Rectal smooth muscle tissue (tissue), 1 donor: ENCODE data around the gene CHP1.
A peak's percentile ranks its signal among the peaks of the same experiment; 100 is the strongest.

Experiments used
- H3K27ac ChIP-seq: one replicate; pipeline ENCODE4 v1.7.0; 2013; ENCODE audit warnings: low read depth, low read length, inconsistent platforms
- H3K27me3 ChIP-seq: one replicate; pipeline ENCODE4 v1.7.0; 2013; ENCODE audit warnings: low read length; ENCODE audit not compliant: control insufficient read depth, insufficient read depth
- H3K36me3 ChIP-seq: one replicate; pipeline ENCODE4 v1.7.0; 2013; ENCODE audit warnings: low read length; ENCODE audit not compliant: control insufficient read depth, insufficient read depth
- H3K4me1 ChIP-seq: one replicate; pipeline ENCODE4 v1.7.0; 2013; ENCODE audit warnings: low read length; ENCODE audit not compliant: control insufficient read depth, insufficient read depth
- H3K4me3 ChIP-seq: one replicate; pipeline ENCODE4 v1.7.0; 2013; ENCODE audit warnings: low read length
- H3K9ac ChIP-seq: one replicate; pipeline ENCODE4 v1.7.0; 2013; ENCODE audit warnings: low read length

CHP1 gene

DNA sequence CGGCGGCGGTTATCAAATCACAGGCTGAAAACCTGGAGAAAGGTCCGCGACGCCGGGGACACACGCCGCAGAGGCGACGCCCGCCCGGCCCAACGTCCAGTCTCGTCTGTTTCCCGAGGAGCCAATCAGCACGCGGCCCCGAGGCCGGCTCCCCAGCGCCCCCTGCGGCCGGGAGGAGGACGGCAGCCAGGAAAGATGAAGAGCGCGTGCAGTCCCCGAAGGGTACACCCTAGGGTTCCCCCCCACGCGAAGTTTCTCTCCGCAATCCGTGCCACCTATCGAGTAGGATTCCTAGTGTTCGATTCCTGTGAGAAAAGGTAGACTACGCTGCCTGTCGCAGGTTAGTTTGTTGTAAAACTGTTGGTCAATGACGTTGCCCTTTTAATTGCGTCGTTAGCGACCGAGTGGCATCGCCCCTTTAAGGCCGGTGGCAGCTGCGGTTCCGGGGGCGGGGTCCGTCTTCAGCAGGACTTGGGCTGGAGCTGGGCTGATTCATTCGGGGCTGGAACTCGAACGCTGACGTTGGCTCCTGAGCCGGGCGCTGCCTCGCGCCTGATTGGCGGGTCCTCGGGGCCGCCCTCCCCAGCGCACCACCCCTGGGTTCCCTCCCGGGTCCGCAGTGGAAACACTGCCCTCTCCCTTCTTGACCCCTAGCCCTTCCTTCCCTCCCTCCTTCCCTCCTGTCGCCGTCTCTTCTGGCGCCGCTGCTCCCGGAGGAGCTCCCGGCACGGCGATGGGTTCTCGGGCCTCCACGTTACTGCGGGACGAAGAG lies at the start of gene CHP1, which contains the start of gene EXD1:
TSS of gene CHP1 (plus strand) at position 619 of the 772 bp plus-strand sequence. CDS start at position 734, 115 bp downstream.
TSS of gene EXD1 (minus strand) at position 108 of the 772 bp plus-strand sequence. CDS start 4,182 bp downstream, outside the sequence.
- Histone ChIP-seq H3K4me1 (peaks cover 6% of the 10 kb centered on the region), H3K36me3 (no peaks in the 10 kb centered on the region), H3K4me3 (peak within 1 kb of the TSS; percentile 87), H3K27ac (peak within 1 kb of the TSS; percentile 93), H3K9ac (peak within 1 kb of the TSS; percentile 83), H3K27me3 (no peaks in the 10 kb centered on the region)

GRCh38 chr15:41182266-41182665 lies 48.8 kb upstream of the CHP1 start:
- no peaks in the 10 kb centered on the region for H3K4me1 ChIP-seq
- H3K9ac ChIP-seq = no peak overlapping the region
- peaks cover 1% of the 10 kb centered on the region for H3K27me3 ChIP-seq
- H3K4me3 ChIP-seq = no peak overlapping the region
- H3K36me3 ChIP-seq = no peaks in the 10 kb centered on the region
- no peak overlapping the region for H3K27ac ChIP-seq

DNA sequence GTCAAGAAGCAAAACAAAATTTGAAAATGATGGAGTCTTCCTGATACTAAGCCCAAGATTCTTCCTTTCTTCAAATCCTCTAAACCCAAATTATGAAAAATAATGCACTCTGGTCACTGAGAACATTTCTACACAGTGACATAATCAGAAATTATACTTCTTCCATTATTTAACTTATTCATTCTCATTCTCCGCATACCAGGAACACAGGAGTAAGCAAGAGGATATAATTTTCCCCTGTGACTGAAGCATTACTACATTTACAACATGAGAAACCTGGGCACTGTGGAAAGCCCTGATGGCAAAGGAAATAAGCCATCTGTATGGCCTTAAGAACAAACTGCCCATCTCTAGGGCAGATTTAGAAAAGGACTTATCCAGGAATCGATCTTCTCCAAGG lies 47.5 kb upstream of the CHP1 start:
- no peak overlapping the region for H3K9ac ChIP-seq
- peaks cover 1% of the 10 kb centered on the region for H3K27me3 ChIP-seq
- no peak overlapping the region for H3K27ac ChIP-seq
- no peak overlapping the region for H3K4me3 ChIP-seq
- no peaks in the 10 kb centered on the region for H3K4me1 ChIP-seq
- no peaks in the 10 kb centered on the region for H3K36me3 ChIP-seq

DNA sequence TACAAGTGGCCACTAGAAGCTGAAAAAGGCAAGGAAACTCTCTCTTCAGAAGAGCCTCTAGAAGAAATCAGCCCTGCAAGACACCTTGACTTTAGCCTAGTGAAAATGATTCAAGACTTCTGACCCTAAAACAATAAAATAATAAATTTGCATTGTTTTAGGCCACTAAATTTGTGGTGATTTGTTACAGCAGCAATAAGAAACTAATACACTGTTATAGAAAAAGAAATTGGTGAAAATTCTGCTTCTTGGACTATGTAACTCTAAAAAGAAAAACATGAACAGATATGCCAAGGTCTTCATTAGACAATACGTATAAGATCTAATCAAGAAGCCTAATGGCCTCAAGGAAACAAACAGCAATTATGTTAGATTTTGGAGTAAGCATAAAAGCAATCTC lies 36.6 kb upstream of the CHP1 start:
- Histone ChIP-seq H3K27me3 (no peaks in the 10 kb centered on the region), H3K4me1 (no peaks in the 10 kb centered on the region)

DNA sequence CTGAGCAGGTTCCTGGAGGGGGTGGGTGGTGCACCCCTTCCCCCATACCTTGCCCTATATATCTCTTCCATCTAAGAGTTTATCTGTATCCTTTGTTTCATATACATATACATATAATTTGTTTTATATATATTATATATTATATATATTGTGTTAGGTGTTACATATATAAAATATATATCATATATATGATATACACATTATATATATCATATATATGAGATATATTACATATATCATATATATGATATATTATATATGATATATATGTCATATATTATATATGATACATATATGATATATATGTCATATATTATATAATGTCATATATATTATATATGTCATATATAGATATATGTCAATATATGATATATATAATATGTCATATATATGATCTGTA lies 31.6 kb upstream of the CHP1 start:
- H3K9ac ChIP-seq = no peak overlapping the region

More for the DNA sequence above, 36.6 kb upstream of the CHP1 start:
- H3K4me3 ChIP-seq = no peak overlapping the region
- no peak overlapping the region for H3K27ac ChIP-seq
- no peaks in the 10 kb centered on the region for H3K36me3 ChIP-seq
- H3K9ac ChIP-seq = no peak overlapping the region

DNA sequence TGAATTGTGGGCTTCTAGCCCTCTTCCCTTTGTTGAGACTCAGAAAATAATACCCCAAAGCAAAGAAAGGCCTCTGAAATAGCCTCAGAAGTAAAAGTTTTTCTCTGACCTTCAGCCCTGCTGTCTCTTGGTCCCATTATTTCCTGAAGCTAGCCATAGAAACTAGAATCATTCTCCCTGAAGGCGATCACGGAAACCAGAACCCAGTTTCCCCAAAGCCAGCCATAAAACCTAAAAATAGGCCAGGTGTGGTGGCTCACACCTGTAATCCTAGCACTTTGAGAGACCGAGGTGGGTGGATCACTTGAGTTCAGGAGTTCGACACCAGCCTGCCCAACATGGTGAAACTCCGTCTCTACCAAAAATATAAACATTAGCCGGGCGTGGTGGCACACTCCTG lies 27.7 kb upstream of the CHP1 start:
- Histone ChIP-seq H3K27me3 (no peaks in the 10 kb centered on the region), H3K27ac (no peak overlapping the region), H3K4me3 (no peak overlapping the region), H3K36me3 (no peaks in the 10 kb centered on the region), H3K9ac (no peak overlapping the region), H3K4me1 (no peaks in the 10 kb centered on the region)

More for the DNA sequence above, 31.6 kb upstream of the CHP1 start:
- Histone ChIP-seq H3K27ac (no peak overlapping the region), H3K4me3 (no peak overlapping the region), H3K4me1 (no peaks in the 10 kb centered on the region), H3K36me3 (no peaks in the 10 kb centered on the region), H3K27me3 (no peaks in the 10 kb centered on the region)

DNA sequence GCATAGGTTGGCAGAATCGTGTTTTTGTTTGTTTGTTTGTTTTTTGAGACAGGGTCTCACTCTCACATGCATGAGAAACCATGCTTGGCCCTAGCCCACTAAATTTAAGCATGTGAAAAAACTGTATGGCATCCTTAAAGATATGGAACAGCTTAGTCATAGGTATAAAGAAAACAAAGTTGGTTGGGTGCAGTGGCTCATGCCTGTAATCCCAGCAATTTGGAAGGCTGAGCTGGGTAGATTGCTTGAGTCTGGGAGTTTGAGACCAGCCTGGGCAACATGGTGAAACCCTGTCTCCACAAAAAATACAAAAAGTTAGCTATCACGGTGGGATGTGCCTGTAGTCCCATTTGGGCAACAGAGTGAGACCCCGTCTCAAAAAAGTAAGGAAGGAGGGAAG lies 25.8 kb upstream of the CHP1 start:
- no peak overlapping the region for H3K9ac ChIP-seq
- no peaks in the 10 kb centered on the region for H3K36me3 ChIP-seq
- no peak overlapping the region for H3K4me3 ChIP-seq
- no peaks in the 10 kb centered on the region for H3K27me3 ChIP-seq
- no peaks in the 10 kb centered on the region for H3K4me1 ChIP-seq
- H3K27ac ChIP-seq = no peak overlapping the region

DNA sequence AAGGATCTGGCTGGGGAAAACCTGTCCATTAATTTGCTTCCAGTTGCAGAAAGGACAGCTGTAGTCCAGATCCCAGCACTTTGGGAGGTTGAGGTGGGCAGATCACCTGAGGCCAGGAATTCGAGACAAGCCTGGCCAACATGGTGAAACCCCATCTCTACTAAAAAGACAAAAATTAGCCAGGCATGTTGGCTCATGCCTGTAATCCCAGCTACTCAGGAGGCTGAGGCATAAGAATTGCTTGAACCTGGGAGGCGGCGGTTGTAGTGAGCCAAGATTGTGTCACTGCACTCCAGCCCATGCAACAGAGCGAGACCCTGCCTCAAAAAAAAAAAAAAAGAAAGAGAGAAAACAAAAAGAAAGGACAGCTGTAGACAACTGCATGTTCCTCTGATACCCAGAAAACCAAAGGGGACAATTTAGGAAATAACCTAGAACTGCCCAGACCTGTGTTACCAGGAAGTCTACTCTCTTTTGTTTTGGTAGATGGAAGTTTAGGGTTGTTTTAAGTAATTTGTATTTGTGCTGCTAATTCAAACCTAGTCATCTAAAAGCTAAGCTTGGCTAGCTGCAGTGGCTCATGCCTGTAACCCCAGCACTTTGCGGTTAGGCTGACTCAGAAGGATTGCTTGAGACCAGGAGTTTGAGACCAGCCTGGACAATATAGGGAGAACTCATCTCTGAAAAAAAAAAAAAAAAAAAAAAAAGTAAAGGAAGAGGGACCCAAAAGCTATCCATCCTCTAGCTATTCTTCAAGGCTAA lies 23.2 kb upstream of the CHP1 start:
- H3K36me3 ChIP-seq = no peaks in the 10 kb centered on the region
- H3K4me1 ChIP-seq = no peaks in the 10 kb centered on the region
- H3K9ac ChIP-seq = no peak overlapping the region
- no peak overlapping the region for H3K27ac ChIP-seq
- no peak overlapping the region for H3K4me3 ChIP-seq
- no peaks in the 10 kb centered on the region for H3K27me3 ChIP-seq

- Histone ChIP-seq H3K27me3 (no peaks in the 10 kb centered on the region), H3K4me3 (no peak overlapping the region), H3K9ac (no peak overlapping the region), H3K27ac (no peak overlapping the region), H3K4me1 (no peaks in the 10 kb centered on the region), H3K36me3 (no peaks in the 10 kb centered on the region)
These were observed 15.4 kb upstream of the CHP1 start for GRCh38 chr15:41215708-41216107.

DNA sequence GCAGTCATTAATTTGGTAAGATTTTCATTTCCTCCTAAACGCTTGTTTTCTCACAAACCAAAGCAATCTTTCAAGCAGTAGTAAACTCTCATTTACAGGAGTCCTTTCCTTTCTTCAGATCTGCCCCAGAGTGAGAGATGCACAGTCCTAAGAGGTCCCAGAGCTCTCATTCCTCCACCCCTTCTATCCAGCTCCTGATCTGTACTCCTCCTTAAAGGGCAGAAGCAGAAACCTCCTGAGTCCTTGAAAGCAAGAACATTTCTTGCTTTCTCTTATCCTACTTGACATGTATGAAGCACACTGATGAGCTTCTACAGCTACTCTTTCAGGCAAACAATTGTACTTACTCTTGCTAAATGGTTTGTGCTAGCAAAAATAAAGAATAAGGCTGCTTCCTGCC lies 12.2 kb upstream of the CHP1 start:
- H3K27ac ChIP-seq = no peak overlapping the region
- H3K4me1 ChIP-seq = no peaks in the 10 kb centered on the region
- no peaks in the 10 kb centered on the region for H3K36me3 ChIP-seq
- no peak overlapping the region for H3K9ac ChIP-seq
- H3K27me3 ChIP-seq = no peaks in the 10 kb centered on the region
- H3K4me3 ChIP-seq = no peak overlapping the region

DNA sequence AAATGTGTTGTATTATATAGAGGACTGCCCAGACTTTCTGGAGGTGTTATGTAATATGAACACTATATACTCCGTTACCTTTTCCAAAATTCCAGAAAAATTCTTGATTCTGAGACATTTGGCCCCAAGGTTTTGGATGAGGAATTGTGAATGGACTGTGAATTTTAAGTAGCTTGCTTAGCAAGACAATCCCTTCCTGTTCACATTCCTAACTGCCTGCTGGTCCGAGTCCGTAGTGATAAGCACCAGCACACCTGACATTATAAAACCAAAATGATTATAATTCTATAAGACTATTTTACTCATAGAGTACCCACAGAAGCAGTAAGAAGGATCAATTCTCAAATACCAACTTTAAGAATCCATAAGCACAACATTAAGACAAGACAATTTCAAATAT lies 11.7 kb upstream of the CHP1 start:
- Histone ChIP-seq H3K9ac (no peak overlapping the region), H3K27me3 (no peaks in the 10 kb centered on the region)

GRCh38 chr15:41230345-41230649 lies 771 bp upstream of the CHP1 start:
- H3K9ac ChIP-seq = no peak overlapping the region
- peak overlapping the region; percentile 54 for H3K4me3 ChIP-seq
- H3K27ac ChIP-seq = peak overlapping the region; percentile 65
- peaks cover 6% of the 10 kb centered on the region for H3K4me1 ChIP-seq
- no peaks in the 10 kb centered on the region for H3K27me3 ChIP-seq
- H3K36me3 ChIP-seq = no peaks in the 10 kb centered on the region

More for the DNA sequence above, 11.7 kb upstream of the CHP1 start:
- Histone ChIP-seq H3K36me3 (no peaks in the 10 kb centered on the region), H3K4me1 (no peaks in the 10 kb centered on the region), H3K27ac (no peak overlapping the region), H3K4me3 (no peak overlapping the region)
